H1 (cell line): Measurements from ENCODE around the gene RITA1. TPM values are rescaled to one million over a fixed set of nuclear protein-coding genes. Genes with fewer than 3 reads are reported as not detected.

Experiments
- CTCF ChIA-PET: fragments of 300-600 bp; sonication (Branson Sonifier 250); formaldehyde crosslinking; loops from one replicate; lab custom pipeline; 2021; ENCODE audit not compliant: partially characterized antibody; lab: Charles Lee
- POLR2A ChIA-PET: fragments of 300-600 bp; sonication (Branson Sonifier 250); formaldehyde crosslinking; loops from one replicate; lab custom pipeline; 2021; ENCODE audit warnings: inconsistent platforms; ENCODE audit not compliant: partially characterized antibody; lab: Charles Lee
- DNase-seq, 2 experiments: peaks; one replicate each; pipeline versions ENCODE4 v3.0.0 to v3.0.0-alpha.2; 2010 to 2022; ENCODE audit warnings: low spot score in 2 of 2, low read depth in 1 of 2, mixed read lengths in 1 of 2
- FAIRE-seq: peaks from 2 replicates; lab custom pipeline; 2011; peaks lifted over from hg19 to GRCh38; lab: Jason Lieb, UNC
- H2AFZ ChIP-seq: 2 replicates; pipeline ENCODE4 v1.8.1; 2012; ENCODE audit warnings: low read length, inconsistent platforms
- H2AK5ac ChIP-seq: 2 replicates; pipeline ENCODE4 v1.6.1; 2013; ENCODE audit warnings: low read depth, low read length
- H2BK120ac ChIP-seq: replicated peaks from 2 replicates; pipeline ENCODE3; 2013; ENCODE audit warnings: low read depth, low read length, inconsistent platforms
- H2BK12ac ChIP-seq: 2 replicates; pipeline ENCODE4 v1.6.1; 2013; ENCODE audit warnings: low read depth, low read length
- H2BK15ac ChIP-seq: 2 replicates; pipeline ENCODE4 v1.6.1; 2013; ENCODE audit warnings: low read length
- H2BK20ac ChIP-seq: 2 replicates; pipeline ENCODE4 v1.6.1; 2013; ENCODE audit warnings: low read length
- H2BK5ac ChIP-seq: 2 replicates; pipeline ENCODE4 v1.6.1; 2013; ENCODE audit warnings: low read depth, low read length
- H3K14ac ChIP-seq: 2 replicates; pipeline ENCODE4 v1.6.1; 2013; ENCODE audit warnings: inconsistent platforms; ENCODE audit not compliant: insufficient read length
- H3K18ac ChIP-seq: 2 replicates; pipeline ENCODE4 v1.6.1; 2013; ENCODE audit warnings: low read length; ENCODE audit errors: extremely low read depth
- H3K23ac ChIP-seq: 2 replicates; pipeline ENCODE4 v1.6.1; 2013; ENCODE audit warnings: inconsistent platforms; ENCODE audit not compliant: insufficient read length
- H3K23me2 ChIP-seq: 2 replicates; pipeline ENCODE4 v1.6.1; 2013; ENCODE audit warnings: low read depth, low read length
- H3K27ac ChIP-seq: 2 replicates; pipeline ENCODE4 v1.6.1; 2011; ENCODE audit warnings: low read depth, low read length, inconsistent platforms
- H3K27me3 ChIP-seq, 4 experiments: replicated peaks in 1 of 4; 1 replicate in 1 of 4; 2 replicates in 3 of 4; pipeline versions ENCODE4 v1.6.1 to v1.8.1; 2011 to 2013; ENCODE audit warnings: low read length in 3 of 4, mild to moderate bottlenecking in 3 of 4, inconsistent platforms in 2 of 4, mixed read lengths in 2 of 4, moderate library complexity in 1 of 4; ENCODE audit not compliant: control insufficient read depth in 3 of 4, insufficient read depth in 3 of 4; ENCODE audit errors: extremely low read depth in 1 of 4
- H3K36me3 ChIP-seq, 4 experiments: 2 replicates each; pipeline versions ENCODE4 v1.6.1 to v1.8.1; 2011 to 2013; ENCODE audit warnings: mild to moderate bottlenecking in 4 of 4, low read length in 3 of 4, moderate library complexity in 2 of 4, control low read depth in 1 of 4, inconsistent platforms in 1 of 4; ENCODE audit not compliant: insufficient read depth in 4 of 4, control insufficient read depth in 2 of 4
- H3K4ac ChIP-seq: replicated peaks from 2 replicates; pipeline ENCODE3; 2013; ENCODE audit warnings: low read length, low read depth, mixed read lengths, inconsistent platforms; ENCODE audit not compliant: insufficient read length
- H3K4me1 ChIP-seq, 4 experiments: replicated peaks in 1 of 4; 1 replicate in 1 of 4; 2 replicates in 3 of 4; pipeline versions ENCODE4 v1.6.1 to v1.8.1; 2011 to 2013; ENCODE audit warnings: low read length in 3 of 4, inconsistent platforms in 2 of 4, mixed read lengths in 1 of 4; ENCODE audit not compliant: insufficient read depth in 4 of 4, control insufficient read depth in 3 of 4
- H3K4me2 ChIP-seq, 2 experiments: 2 replicates each; pipeline versions ENCODE4 v1.6.1 to v1.8.1; 2011 to 2013; ENCODE audit warnings: low read depth in 2 of 2, low read length in 2 of 2, control low read depth in 1 of 2, inconsistent platforms in 1 of 2, mild to moderate bottlenecking in 1 of 2; ENCODE audit not compliant: insufficient read depth in 1 of 2
- H3K4me3 ChIP-seq, 4 experiments: fragments of 200-600, 300-600 bp in 1 of 4; sonication (generic), shearing (Covaris generic), sonication (Bioruptor Twin) in 1 of 4; 2 replicates each; pipeline versions ENCODE4 v1.5.1 to v1.8.1; 2011 to 2016; ENCODE audit warnings: low read length in 4 of 4, low read depth in 3 of 4, control low read depth in 2 of 4, inconsistent platforms in 2 of 4, mild to moderate bottlenecking in 2 of 4, mixed read lengths in 1 of 4, moderate library complexity in 1 of 4; ENCODE audit not compliant: insufficient read depth in 2 of 4; ENCODE audit errors: extremely low read depth in 1 of 4
- H3K56ac ChIP-seq: replicated peaks from 2 replicates; pipeline ENCODE3; 2013; ENCODE audit warnings: low read depth, mild to moderate bottlenecking, mixed read lengths, low read length, inconsistent platforms; ENCODE audit not compliant: insufficient read length
- H3K79me1 ChIP-seq: 2 replicates; pipeline ENCODE4 v1.6.1; 2013; ENCODE audit warnings: low read depth, low read length, control low read depth
- H3K79me2 ChIP-seq, 2 experiments: 2 replicates each; pipeline versions ENCODE4 v1.6.1 to v1.8.1; 2012 to 2013; ENCODE audit warnings: low read length in 2 of 2, mild to moderate bottlenecking in 2 of 2, inconsistent platforms in 1 of 2; ENCODE audit not compliant: insufficient read depth in 2 of 2, control insufficient read depth in 1 of 2
- H3K9ac ChIP-seq, 4 experiments: replicated peaks in 1 of 4; 1 replicate in 1 of 4; 2 replicates in 3 of 4; pipeline versions ENCODE4 v1.6.1 to v1.8.1; 2011 to 2013; ENCODE audit warnings: low read depth in 3 of 4, low read length in 3 of 4, control low read depth in 2 of 4, mild to moderate bottlenecking in 2 of 4, moderate library complexity in 2 of 4, inconsistent platforms in 1 of 4; ENCODE audit errors: extremely low read depth in 1 of 4
- H3K9me3 ChIP-seq, 2 experiments: 2 replicates each; pipeline versions ENCODE4 v1.6.1 to v1.8.1; 2012 to 2013; ENCODE audit warnings: mild to moderate bottlenecking in 2 of 2, moderate library complexity in 2 of 2, control low read depth in 1 of 2, inconsistent platforms in 1 of 2, low read depth in 1 of 2, low read length in 1 of 2, mixed read lengths in 1 of 2; ENCODE audit not compliant: insufficient read depth in 2 of 2
- H4K20me1 ChIP-seq, 2 experiments: replicated peaks in 1 of 2; 2 replicates each; pipeline versions ENCODE3 to v1.8.1; 2011 to 2013; ENCODE audit warnings: inconsistent platforms in 2 of 2, low read length in 2 of 2, mild to moderate bottlenecking in 1 of 2; ENCODE audit not compliant: insufficient read depth in 2 of 2, control insufficient read depth in 1 of 2
- H4K5ac ChIP-seq: 2 replicates; pipeline ENCODE4 v1.6.1; 2013; ENCODE audit warnings: low read length, low read depth, mixed read lengths, inconsistent platforms; ENCODE audit not compliant: insufficient read length
- H4K8ac ChIP-seq: 2 replicates; pipeline ENCODE4 v1.8.0; 2013; ENCODE audit warnings: mild to moderate bottlenecking, moderate library complexity, low read length, inconsistent platforms; ENCODE audit not compliant: insufficient read depth; ENCODE audit errors: extremely low read depth
- H4K91ac ChIP-seq: replicated peaks from 2 replicates; pipeline ENCODE3; 2013; ENCODE audit warnings: low read length, mixed read lengths, inconsistent platforms; ENCODE audit not compliant: insufficient read length
- CREB1 ChIP-seq: IDR thresholded peaks from 2 replicates; pipeline ENCODE4 v1.6.1; 2012; ENCODE audit warnings: inconsistent platforms
- GTF2F1 ChIP-seq: IDR thresholded peaks from 2 replicates; pipeline ENCODE4 v1.6.1; 2012; ENCODE audit warnings: low read depth, low read length, improper control_type of control experiment, borderline replicate concordance
- HDAC2 ChIP-seq, 2 experiments: fragments of 300-600 bp in 1 of 2; sonication (generic) in 1 of 2; IDR thresholded peaks; 2 replicates each; pipeline ENCODE4 v1.6.1; 2011 to 2012; ENCODE audit warnings: low read depth in 2 of 2, low read length in 2 of 2, mild to moderate bottlenecking in 2 of 2, moderate library complexity in 2 of 2, borderline replicate concordance in 1 of 2, inconsistent platforms in 1 of 2
- POLR2A ChIP-seq, 2 experiments: IDR thresholded peaks; 1 replicate in 1 of 2; 2 replicates in 1 of 2; pipeline ENCODE4 v1.6.1; 2011; ENCODE audit warnings: low read depth in 2 of 2, low read length in 2 of 2, mild to moderate bottlenecking in 2 of 2; ENCODE audit errors: control extremely low read depth in 1 of 2
- POLR2AphosphoS5 ChIP-seq: IDR thresholded peaks from 2 replicates; pipeline ENCODE4 v1.6.1; 2011; ENCODE audit warnings: low read depth, low read length
- POU5F1 ChIP-seq: IDR thresholded peaks from 2 replicates; pipeline ENCODE4 v1.6.1; 2011; ENCODE audit warnings: low read depth, mild to moderate bottlenecking, low read length, moderate library complexity
- SAP30 ChIP-seq: fragments of 300-600 bp; sonication (generic); IDR thresholded peaks from 2 replicates; pipeline ENCODE4 v1.7.1; 2012; ENCODE audit warnings: low read length, moderate library complexity, mild to moderate bottlenecking, inconsistent platforms; ENCODE audit not compliant: insufficient read depth, insufficient replicate concordance
- SIN3A ChIP-seq, 2 experiments: IDR thresholded peaks in 1 of 2; conservative IDR thresholded peaks in 1 of 2; 2 replicates each; pipeline ENCODE4 v1.6.1; 2011 to 2012; ENCODE audit warnings: low read length in 2 of 2, improper control_type of control experiment in 1 of 2, low read depth in 1 of 2, mild to moderate bottlenecking in 1 of 2
- SP1 ChIP-seq: IDR thresholded peaks from 2 replicates; pipeline ENCODE4 v1.6.1; 2011; ENCODE audit warnings: low read depth, low read length
- WGBS, 2 experiments: shearing (Covaris generic) in 1 of 2; methylation state at CpG; one replicate each; pipeline versions ENCODE4 v1.1.6 to v1.1.7; 2013 to 2015; ENCODE audit warnings: low lambda C conversion rate in 2 of 2, mixed read lengths in 2 of 2, inconsistent platforms in 1 of 2, low coverage in 1 of 2, missing lambda C conversion rate in 1 of 2; ENCODE audit not compliant: insufficient replicate concordance in 2 of 2, insufficient coverage in 1 of 2, insufficient read length in 1 of 2; ENCODE audit errors: extremely low coverage in 1 of 2, missing lambda C conversion rate in 1 of 2; 5-methylcytosine and 5-hydroxymethylcytosine counted together
- polyA plus RNA-seq, 7 experiments: library from polyadenylated mRNA; depleted of rRNA in 3 of 7; stranded (reverse) in 5 of 7; unstranded in 2 of 7; fragments of >200 nt in 5 of 7; fragments of 200-250 nt in 2 of 7; gene quantifications; 1 replicate in 5 of 7; 2 replicates in 1 of 7; 4 replicates in 1 of 7; pipeline versions ENCODE4 v1.2.1 to v1.2.3, GENCODE V29; 2011 to 2013; ENCODE audit warnings: missing spikeins in 2 of 7, mixed read lengths in 2 of 7
- total RNA-seq: library from RNA; stranded (reverse); fragmentation: NEBNext Ultra II Directional; extraction: Animal tissue kit (Norgen Biotek cat#: 25700); gene quantifications from 2 replicates; pipeline ENCODE4 v1.2.1, GENCODE V29; 2021
- TF ChIP-seq, protein P1 (sequence below): IDR thresholded peaks from 2 replicates; pipeline ENCODE4 v1.6.1; 2011; ENCODE audit warnings: low read depth, mild to moderate bottlenecking, low read length; ENCODE audit not compliant: insufficient read depth

RITA1 gene
- total and polyA plus RNA-seq, 2 of the 8 experiments (the other 6 are each of a cell fraction or from before 2014, with no cell fraction given), result 24.1 to 25.8 TPM

DNA sequence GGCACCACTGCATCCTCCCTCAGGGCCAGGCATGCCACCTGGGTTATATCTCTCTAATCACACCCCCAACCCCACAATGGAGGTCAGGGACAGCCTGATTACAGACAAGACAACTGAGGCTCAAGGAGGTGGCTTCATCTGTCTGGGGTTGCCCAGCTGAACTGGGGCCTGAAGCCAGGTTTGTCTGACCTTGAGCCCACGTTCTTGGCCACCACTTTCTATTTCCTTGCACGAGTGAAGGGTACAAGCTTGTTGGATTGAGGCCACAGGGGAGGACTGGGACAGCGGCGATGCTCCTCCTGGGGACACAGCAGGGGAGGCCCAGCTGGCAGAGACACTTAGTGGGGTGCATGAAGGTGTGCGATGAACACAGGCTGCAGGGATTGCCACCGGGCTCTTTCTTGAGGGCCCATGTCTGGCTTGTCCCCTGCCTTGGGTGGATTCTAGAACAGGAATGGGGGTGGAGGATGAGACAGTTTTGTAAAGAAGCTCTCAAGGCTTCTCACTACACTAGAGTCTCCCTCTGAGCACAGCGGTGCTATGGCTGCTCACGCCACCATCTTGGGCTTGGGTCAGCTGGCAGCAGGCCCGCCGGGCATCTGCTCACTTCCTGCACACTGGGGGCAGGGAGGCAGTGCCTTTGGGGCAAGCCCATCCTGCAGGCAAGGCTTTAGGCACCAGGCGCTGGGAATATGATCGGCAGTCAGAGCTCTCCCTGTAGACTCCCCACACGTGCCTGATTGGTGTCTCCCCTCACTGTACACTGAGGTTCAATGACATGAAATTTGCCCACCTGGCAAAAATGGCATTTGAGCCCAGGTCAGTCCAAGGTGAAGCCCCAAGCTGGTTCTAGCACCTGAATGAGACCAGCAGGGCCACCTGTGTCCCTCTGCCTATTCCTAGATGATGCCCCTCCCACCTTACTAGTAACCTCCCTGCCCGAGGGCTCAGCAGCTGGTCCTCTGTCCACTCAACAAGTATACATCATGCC lies 16.0 kb downstream of the RITA1 start:
- Histone ChIP-seq H2AK5ac (no peak overlapping the region), H2BK120ac (no peak overlapping the region), H4K5ac (no peak overlapping the region), H3K14ac (no peak overlapping the region), H3K4me2 (no peak overlapping the region), H3K23ac (no peak overlapping the region), H3K4me1 (peaks cover 0 to 2% (median 0%) of the 10 kb centered on the region in 4 experiments; a peak in 1 of 7 replicates), H3K4ac (no peak overlapping the region), H2AFZ (no peak overlapping the region), H3K36me3 (no peaks in the 10 kb centered on the region), H3K79me2 (no peaks in the 10 kb centered on the region), H2BK15ac (no peak overlapping the region), H4K91ac (no peak overlapping the region), H3K18ac (no peak overlapping the region), H3K27me3 (no peaks in the 10 kb centered on the region), H2BK12ac (0 out of 2 replicates have a peak overlapping the region, but pooled peaks have one; percentile 39), H3K56ac (no peak overlapping the region), H3K9ac (0 out of 7 replicates have a peak overlapping the region, but pooled peaks of 1 of the 4 experiments have one; percentile 26), H3K27ac (no peak overlapping the region), H3K4me3 (no peak overlapping the region), H4K20me1 (no peaks in the 10 kb centered on the region), H2BK20ac (no peak overlapping the region), H3K9me3 (no peaks in the 10 kb centered on the region; a peak in 1 of 4 replicates), H2BK5ac (no peak overlapping the region), H3K79me1 (no peaks in the 10 kb centered on the region), H4K8ac (no peak overlapping the region), H3K23me2 (no peaks in the 10 kb centered on the region)
- WGBS, 2 experiments, result 89% methylated on average over 14 of the region's 14 CpGs; no CpG with 5 or more reads in 1 of the 2 experiments
- no peak for FAIRE-seq
- CTCF ChIA-PET, result interaction anchor here (0.5 to 1.8 kb wide), 6 partner anchors 22 to 1759 kb away, joined by 3 to 5 read pairs (median 3); no protein-coding TSS in a partner anchor
- DNase-seq, result no peak
- POLR2A ChIA-PET, result interaction anchor here (1.1 to 6.8 kb wide), 5 partner anchors 9 to 63 kb away, joined by 3 to 31 read pairs (median 3); partner anchors contain the start of genes DDX54, RITA1 and TPCN1
- TF ChIP-seq POU5F1 (no peak), CREB1 (no peak), HDAC2 (IDR thresholded peaks at IDR 0.05; ENCODE audit: borderline replicate concordance in 1 of 2, low read depth in 2 of 2, low read length in 2 of 2) (no peak), GTF2F1 (no peak), POLR2AphosphoS5 (no peak), SAP30 (no peak), SP1 (no peak), SIN3A (conservative IDR thresholded peaks at IDR 0.05 in 1 of 2, IDR thresholded peaks at IDR 0.05 in 1 of 2; ENCODE audit: low read depth in 1 of 2, low read length in 2 of 2) (no peak), POLR2A (IDR thresholded peaks at IDR 0.05; ENCODE audit: control extremely low read depth in 1 of 2, low read depth in 2 of 2, low read length in 2 of 2) (no peak)
- TF ChIP-seq, protein P1, sequence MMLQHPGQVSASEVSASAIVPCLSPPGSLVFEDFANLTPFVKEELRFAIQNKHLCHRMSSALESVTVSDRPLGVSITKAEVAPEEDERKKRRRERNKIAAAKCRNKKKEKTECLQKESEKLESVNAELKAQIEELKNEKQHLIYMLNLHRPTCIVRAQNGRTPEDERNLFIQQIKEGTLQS, result no peak
